ENCODE data around the gene CYBC1.

The CYBC1 gene

DNA sequence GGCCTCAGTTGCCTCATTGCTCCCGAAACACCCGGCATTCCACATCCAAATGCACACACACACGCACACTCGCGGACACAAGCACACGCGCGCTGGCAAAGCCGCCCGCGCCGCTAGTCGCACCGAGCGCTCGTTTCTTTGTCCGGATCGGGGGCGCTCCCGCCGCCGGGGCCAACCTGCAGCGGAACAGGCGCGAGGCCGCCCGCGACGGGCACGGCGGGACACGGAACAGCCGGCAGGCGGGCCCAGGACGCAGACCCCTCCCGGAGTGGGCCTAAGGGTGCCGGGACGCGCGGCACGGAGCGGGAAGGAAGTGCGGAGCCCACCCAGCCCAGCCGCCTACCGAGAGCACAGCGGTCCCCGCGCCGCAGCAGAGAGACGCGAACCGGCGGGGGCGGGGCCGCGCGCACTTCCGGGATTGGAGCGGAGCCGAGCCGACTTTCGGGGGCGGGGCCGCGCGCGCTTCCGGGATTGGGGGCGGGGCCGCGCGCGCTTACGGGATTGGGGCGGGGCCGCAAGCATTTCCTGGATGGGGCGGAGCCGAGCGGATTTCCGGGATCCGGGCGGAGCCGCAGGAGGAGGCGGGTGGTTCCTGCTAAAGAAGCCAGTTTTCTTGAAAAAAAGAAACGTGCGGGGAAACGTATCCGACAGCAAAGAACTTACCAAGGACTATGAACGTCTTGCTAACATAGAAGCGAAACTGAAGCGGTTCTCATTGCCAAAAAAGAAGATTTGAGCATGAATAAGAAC is at the start of gene CYBC1:
CYBC1 (minus strand) TSS at position 396 of the 750 bp plus-strand sequence. CDS start 1,498 bp downstream, outside the sequence.
- in situ Hi-C loops (cut with HindIII; ENCODE audit: low pct_ligation_motif_present, low pct_unique_long_range_greater_than_20kb, low sequenced_read_pairs), result no loop called here
- DNase-seq, result peak; percentile 95

- DNase-seq, result peak; percentile 42
- in situ Hi-C loops (cut with HindIII; ENCODE audit: low pct_ligation_motif_present, low pct_unique_long_range_greater_than_20kb, low sequenced_read_pairs), result no loop called here
Measured at GRCh38 chr17:82497483-82498405, 47.2 kb upstream of the CYBC1 start.

- in situ Hi-C loops (cut with HindIII; ENCODE audit: low pct_ligation_motif_present, low pct_unique_long_range_greater_than_20kb, low sequenced_read_pairs), result no loop called here
- peak; percentile 95 for DNase-seq
Measured at GRCh38 chr17:82496529-82497434, 46.2 kb upstream of the CYBC1 start.

DNA sequence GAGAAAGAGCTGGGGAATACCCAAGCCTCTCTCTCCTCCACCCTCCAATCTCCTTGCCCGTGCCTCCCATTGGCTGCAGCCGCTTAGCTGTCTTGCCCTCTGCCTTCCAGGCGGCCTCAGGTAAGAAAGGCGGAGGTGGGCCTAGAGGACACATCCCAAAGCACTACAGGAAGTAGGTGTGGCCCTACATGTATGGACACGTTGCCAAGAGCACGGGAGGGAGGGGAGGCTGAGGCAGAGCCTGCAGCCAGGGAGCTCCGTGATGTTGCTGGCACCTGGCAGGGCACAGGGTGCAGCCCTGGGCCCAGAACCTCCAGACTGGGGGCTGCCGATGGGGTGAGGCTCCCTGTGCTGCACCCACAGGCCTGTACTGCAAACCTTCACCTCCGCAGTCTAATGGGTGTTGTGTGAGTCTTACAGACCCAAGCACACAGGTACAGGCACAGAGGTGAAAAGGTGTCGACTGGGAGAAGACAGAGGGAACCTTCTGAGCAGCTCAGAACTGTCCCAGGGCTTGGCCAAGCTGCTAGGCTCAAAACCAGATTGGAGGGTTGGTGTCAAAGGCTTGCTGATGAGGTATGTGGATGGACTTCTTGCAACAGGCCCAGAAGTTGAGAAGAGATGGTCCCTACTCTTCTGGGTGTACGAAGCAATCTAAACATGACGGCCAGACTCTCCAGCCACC is 45.4 kb upstream of the CYBC1 start:
- in situ Hi-C loops (cut with HindIII; ENCODE audit: low pct_ligation_motif_present, low pct_unique_long_range_greater_than_20kb, low sequenced_read_pairs), result no loop called here
- no peak for DNase-seq

DNA sequence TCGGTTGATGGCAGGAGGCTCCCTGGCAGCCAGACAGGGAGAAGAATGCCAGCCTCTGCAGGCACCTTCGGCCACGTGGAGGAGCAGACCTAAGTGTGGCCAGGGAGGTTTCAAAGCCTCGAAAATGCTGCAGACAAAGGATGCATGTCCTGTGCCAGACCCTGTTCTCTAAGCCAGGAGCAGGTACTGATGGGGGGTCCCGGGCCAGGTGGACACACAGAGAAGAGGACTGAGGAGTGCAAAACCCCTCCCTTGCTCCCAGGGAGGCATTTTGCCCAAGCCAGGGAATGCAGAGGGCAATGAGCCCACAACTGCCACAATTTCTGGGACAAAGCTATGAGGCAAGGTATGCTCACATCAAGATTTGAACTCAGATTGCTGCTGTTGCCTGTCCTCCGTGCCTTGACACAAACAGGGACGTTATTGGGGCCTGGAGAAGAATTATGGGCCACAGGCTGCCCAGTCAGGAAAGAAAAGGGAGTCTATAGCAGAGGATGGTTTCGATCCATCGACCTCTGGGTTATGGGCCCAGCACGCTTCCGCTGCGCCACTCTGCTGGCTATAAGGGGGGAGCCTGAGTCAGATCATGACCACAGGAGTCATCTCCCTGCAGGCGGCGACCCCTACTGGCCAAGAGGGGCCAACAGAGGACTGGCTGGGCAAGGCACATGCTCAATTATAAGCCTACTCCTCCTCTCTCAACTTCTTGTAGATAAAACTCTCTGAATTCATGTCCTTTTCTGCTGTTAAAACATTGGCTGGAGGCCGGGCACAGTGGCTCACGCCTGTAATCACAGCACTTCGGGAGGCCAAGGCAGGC is 43.9 kb upstream of the CYBC1 start:
- peak; percentile 93 for DNase-seq
- in situ Hi-C loops (cut with HindIII; ENCODE audit: low pct_ligation_motif_present, low pct_unique_long_range_greater_than_20kb, low sequenced_read_pairs), result no loop called here

GRCh38 chr17:82493226-82493781 is 42.8 kb upstream of the CYBC1 start:
- peak; percentile 48 for DNase-seq
- in situ Hi-C loops (cut with HindIII; ENCODE audit: low pct_ligation_motif_present, low pct_unique_long_range_greater_than_20kb, low sequenced_read_pairs), result no loop called here

DNA sequence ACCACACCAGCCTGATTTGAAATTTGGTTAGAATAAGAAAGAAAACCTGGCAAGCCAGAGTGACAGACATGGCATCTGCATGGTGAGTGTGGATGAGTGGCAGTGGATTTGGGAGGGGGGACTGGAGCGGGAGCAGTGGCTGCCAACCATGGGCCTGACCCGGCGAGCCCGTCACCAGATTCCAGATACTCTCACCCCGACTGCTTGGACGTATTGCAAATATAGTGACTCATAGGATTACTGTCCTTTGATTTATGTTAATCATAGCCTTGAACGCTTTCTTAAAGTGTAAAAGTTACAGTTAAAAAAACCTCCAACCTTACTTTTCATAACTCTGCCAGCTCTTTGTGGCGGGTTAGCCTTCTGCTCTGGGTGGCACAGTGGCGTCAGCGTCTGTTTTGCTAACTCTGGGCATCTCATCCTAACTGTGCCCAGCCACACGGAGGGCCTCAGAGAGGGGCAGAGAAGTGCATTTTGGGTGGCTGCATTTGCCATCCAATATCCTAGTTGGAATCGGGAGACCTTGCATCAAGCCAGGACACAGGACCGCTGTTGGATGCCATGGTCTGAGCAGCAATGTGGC is 42.2 kb upstream of the CYBC1 start:
- in situ Hi-C loops (cut with HindIII; ENCODE audit: low pct_ligation_motif_present, low pct_unique_long_range_greater_than_20kb, low sequenced_read_pairs), result no loop called here
- DNase-seq, result peak; percentile 22

GRCh38 chr17:82491533-82491932 is 41.0 kb upstream of the CYBC1 start:
- in situ Hi-C loops (cut with HindIII; ENCODE audit: low pct_ligation_motif_present, low pct_unique_long_range_greater_than_20kb, low sequenced_read_pairs), result no loop called here
- DNase-seq, result no peak

GRCh38 chr17:82491196-82491530 is 40.6 kb upstream of the CYBC1 start:
- in situ Hi-C loops (cut with HindIII; ENCODE audit: low pct_ligation_motif_present, low pct_unique_long_range_greater_than_20kb, low sequenced_read_pairs), result no loop called here
- DNase-seq, result no peak

DNA sequence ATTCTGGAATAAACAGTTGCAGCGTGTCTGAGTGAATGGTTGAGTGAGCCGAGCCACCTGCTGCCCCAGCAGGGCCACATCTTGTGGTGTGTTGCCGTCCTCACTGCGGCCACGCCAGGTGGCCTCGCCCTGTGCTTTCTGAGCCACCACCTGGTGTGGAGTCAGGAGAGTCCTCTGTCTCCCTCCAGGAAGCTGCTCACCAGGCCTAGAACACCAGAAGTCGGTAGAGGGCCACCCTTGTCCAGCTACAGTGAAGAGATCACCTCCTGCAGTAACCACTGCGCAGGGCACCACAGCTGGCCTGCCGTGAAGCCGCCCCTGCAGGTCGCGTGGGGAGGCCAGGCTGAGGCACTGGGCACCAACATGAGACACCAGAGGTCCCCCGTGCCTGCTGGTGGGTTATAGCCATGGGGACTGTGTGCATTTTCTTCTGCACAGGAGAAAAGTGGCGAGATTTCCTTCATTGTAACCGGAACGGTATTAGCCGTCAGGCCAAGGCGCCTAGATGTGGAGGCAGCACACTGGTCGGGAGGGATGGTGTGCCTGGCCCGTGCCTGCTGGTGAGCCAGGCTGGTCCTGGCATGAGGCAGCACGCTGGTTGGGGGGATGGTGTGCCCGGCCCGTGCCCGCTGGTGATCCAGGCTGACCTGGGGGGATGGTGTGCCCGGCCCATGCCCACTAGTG is 40.1 kb upstream of the CYBC1 start:
- DNase-seq, result no peak
- in situ Hi-C loops (cut with HindIII; ENCODE audit: low pct_ligation_motif_present, low pct_unique_long_range_greater_than_20kb, low sequenced_read_pairs), result no loop called here

- in situ Hi-C loops (cut with HindIII; ENCODE audit: low pct_ligation_motif_present, low pct_unique_long_range_greater_than_20kb, low sequenced_read_pairs), result no loop called here
- DNase-seq, result no peak
Measured at GRCh38 chr17:82489851-82490511, 39.4 kb upstream of the CYBC1 start.

- in situ Hi-C loops (cut with HindIII; ENCODE audit: low pct_ligation_motif_present, low pct_unique_long_range_greater_than_20kb, low sequenced_read_pairs), result no loop called here
- no peak for DNase-seq
Measured at GRCh38 chr17:82489117-82489516, 38.6 kb upstream of the CYBC1 start.

DNA sequence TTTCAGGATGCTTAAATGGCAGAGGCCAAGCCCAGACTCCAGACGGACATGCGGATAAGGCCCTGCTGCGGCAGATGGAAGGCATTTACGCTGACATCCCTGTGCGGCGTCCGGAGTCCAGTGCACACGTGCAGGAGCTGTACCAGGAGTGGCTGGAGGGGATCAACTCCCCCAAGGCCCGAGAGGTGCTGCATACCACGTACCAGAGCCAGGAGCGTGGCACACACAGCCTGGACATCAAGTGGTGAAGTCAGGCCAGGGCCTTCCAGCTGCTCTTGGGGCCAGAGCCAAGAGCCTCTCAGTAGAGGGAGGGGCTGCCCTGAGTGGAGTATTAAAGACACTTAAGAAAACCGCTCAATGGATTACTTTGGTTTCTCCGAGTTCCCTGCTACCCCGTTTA is 37.4 kb upstream of the CYBC1 start:
- no peak for DNase-seq
- in situ Hi-C loops (cut with HindIII; ENCODE audit: low pct_ligation_motif_present, low pct_unique_long_range_greater_than_20kb, low sequenced_read_pairs), result no loop called here

DNA sequence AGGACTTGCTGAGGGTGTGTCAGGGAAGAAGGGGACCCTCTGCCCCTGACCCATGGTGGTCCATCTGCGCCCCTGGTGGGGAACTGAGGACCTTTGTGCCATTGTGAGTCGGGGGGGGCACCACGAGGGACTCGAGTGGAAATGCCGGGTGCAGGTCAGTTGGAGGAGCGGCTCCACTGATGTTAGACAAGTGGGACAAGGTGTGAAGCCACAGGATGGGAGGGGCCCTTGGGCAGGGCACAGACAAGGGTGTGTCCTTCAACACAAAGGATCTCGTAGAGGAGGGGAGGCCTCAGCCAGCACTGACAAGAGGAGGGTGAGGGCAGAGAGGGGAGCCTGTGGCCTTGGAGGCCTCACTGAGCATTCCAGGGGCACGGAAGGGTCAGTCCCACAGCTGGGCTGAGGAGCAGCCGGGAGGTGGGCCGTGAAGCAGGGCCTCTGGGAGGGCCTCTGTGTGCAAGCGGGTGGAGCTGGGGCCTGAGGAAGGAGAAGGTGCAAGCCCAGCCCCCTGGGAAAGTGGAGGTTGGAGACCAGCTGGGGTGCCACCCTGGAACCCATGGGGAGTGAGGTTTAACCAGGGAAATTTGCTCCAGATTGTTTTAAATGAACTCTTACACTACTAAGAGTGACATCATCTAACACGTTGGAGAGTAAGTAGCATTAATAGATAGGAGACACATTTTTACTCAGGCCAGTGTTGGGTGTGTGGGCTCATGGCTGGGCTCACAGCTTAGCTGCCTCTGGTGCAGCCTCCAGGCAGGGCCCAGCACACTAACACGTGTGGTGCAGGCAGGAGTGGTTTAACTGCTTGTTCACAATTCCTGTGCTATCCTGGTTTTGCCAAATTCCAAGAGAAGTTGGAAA is 35.9 kb upstream of the CYBC1 start:
- DNase-seq, result no peak
- in situ Hi-C loops (cut with HindIII; ENCODE audit: low pct_ligation_motif_present, low pct_unique_long_range_greater_than_20kb, low sequenced_read_pairs), result no loop called here

DNA sequence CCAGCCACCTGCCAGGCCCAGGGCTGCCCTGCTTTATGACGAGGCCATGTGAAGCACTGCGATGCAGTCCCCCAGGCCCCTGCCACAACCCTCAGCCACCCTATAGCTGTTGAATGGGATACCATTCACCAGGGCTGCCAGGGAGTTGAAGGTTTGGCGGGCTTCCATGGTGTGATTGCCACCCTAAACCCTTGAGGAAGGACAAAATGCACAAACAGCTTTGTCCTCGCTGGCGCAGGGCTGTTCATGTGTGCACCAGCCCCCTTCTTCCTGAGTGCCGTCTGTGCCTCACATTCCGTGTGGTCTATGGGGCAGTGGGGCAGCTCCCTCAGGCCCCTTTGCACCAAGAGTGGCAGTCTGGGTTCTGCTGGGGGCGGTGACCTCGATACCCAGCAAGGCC is 33.3 kb upstream of the CYBC1 start:
- DNase-seq, result no peak

More for the DNA sequence above, 33.3 kb upstream of the CYBC1 start:
- in situ Hi-C loops (cut with HindIII; ENCODE audit: low pct_ligation_motif_present, low pct_unique_long_range_greater_than_20kb, low sequenced_read_pairs), result no loop called here

Data from ACHN (cell line).